Right renal cortex interstitium (tissue), 3 donors: ENCODE measurements around the gene PZP. TPM values are rescaled to one million over a fixed set of nuclear protein-coding genes. Genes with fewer than 3 reads are reported as not detected.
A peak's percentile ranks its signal among the peaks of the same experiment; 100 is the strongest.
"Not testable (repeated sequence)": the region's sequence is repeated elsewhere in the genome, so short reads cannot be mapped to it uniquely, and the experiment has no call there.

Experiments
- DNase-seq, 3 donors: peaks; one replicate each; pipeline ENCODE4 v3.0.0-alpha.2; 2013; ENCODE audit warnings: low read depth in 3 of 3, low spot score in 2 of 3
- polyA plus RNA-seq, 3 donors: library from polyadenylated mRNA; unstranded; fragments of 120-200 nt; gene quantifications; one replicate each; pipeline ENCODE4 v1.2.1, GENCODE V29; 2013; ENCODE audit not compliant: insufficient read length in 3 of 3

Gene PZP
- polyA plus RNA-seq, 3 donors: 0.47 to 0.68 (median 0.60) TPM

DNA sequence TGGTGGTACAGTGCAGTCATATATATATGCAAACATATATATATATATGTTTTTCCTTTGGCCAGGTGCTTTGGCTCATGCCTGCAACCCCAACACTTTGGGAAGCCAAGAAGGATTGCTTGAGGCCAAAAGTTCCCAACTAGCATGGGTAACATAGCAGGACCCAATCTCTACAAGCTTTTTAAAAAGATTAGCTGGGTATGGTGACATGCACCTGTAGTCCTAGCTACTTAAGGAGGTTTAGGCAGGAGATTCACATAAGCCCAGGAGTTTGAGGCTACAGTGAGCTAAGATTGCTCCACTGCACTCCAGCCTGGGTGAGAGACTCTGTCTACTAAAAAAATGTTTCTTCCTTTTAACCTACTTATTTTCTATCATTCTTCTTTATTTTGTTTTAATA, 10.2 kb downstream of the PZP start:
- no peak for DNase-seq

DNA sequence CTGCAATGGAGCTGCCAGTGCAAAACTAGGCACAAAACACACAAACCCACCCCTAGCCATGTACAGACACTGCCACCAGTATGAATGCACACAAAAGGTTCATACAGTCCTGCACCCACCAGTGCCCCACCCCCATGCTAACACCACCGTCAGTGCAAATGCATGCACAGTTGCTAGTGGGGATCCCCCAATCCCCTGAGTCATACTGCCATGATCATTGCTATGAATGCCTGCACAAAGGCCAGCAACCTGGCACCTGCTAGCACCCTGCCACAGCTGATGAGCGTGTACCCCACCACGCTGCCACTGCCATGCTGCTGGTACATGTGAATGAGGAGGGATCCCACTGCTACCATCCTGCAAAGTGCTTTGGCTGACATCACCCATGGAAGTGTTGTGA, 23.9 kb downstream of the PZP start:
- no peak for DNase-seq

DNA sequence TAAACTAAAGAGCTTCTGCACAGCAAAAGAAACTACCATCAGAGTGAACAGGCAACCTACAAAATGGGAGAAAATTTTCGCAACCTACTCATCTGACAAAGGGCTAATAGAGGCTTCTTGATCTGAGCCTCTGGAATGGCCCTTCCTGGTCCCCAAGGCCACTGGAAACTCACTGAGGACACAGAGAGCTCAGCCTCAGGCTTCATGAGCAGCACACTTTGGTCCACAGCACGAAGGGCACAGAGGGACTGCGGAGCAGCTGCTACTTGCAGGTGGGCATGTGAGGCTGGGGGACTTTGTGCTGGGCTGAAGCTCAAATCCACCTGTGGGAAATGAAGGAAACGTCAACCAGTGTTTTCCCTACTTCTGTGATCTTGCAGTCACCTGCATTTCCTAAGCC, 27.4 kb downstream of the PZP start:
- no peak for DNase-seq

DNA sequence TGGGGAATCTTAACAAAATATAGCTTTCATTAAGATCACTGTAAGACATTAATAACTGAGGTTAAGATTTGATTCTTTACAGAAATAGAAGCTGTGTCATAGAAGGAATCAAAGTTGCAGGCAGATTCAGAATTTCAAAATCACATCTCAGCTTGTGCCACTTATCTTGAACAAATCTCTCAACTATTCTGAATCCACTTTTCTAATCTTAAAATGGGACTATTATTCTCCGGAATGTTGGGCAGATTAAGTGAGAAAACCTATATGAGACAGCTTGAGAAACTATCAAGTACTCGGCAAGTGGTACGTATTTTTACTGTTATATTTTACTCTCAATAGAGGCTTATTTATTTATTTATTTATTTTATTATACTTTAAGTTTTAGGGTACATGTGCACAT, 28.4 kb downstream of the PZP start:
- no peak for DNase-seq

DNA sequence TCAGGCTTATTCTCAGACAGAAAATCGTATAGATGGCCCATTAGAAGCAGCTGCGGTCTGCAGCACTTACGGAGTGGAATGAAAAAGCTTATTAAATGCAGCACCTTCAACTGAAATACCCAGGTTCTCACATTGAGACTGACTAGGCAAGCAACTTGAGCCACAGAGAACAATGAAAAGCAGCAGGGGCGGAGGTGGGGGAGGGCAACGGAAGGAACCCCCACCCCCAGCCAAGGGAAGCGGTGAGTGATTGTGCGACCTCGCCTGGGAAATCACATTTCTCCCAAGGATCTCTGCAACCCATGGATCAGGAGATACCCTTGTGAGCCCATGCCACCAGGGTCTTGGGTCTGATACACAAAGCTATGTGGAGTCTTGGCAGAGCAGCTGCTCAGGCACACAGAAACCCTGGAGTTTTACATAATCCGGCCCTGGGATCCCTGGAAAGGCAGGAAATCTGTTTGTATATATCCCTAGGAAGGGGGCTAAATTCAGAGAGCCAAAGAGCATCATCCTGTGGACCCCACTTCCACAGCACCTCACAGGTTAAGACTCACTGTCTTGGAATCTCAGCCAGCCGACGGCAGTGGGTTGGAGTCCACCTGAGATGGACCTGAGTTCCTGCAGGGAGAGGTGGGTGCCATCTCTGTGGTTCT, 38.1 kb downstream of the PZP start:
- no peak for DNase-seq

DNA sequence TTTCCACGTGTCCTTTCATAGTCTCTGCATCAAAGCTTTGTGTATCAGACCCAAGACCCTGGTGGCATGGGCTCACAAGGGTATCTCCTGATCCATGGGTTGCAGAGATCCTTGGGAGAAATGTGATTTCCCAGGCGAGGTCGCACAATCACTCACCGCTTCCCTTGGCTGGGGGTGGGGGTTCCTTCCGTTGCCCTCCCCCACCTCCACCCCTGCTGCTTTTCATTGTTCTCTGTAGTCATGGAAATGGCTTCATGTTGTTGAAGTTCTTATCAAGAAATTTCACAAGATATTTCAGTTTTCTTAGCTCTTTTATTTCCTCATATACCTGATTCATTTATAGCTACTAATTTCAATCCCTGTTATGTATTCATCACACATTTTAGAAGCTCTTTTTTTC, 40.9 kb downstream of the PZP start:
- DNase-seq: not testable (repeated sequence)

DNA sequence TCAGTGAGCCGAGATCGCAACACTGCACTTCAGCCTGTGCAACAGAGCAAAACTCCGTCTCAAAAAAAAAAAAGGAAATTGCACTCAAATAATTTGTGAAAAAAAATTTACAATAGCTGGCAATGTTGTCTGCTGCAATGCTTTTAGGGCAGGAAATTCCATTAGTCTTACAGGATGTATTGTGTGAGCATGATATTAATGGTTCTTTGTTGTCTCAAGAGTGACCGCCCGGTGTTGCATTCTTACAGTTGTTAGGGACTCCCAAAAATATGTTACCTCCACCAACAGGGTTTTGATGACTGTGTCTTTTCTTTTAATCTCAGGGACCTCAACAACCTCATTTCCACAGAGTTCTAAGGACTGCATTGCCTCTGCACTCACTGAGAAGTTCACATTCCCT, 44.8 kb downstream of the PZP start:
- DNase-seq: peak in 1 of 3 donors; percentile 2

DNA sequence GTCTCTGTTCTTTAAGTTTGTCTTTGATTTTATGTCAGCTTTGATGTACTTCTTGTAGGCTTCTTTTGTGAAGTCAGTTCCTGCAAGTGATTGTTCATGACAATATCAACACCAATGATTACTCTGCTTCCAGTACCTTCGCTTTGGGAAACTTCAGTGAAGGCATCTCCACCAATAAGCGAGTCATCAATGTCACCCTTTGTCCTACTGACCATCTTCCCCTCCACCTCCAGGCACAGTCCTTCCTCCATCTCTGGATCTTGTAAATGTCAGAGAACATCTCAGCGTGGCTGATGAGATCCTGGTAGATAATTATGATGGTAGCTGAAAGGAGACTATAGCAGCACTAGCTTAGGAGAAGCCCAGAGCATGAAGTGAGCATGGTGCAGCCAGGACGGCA, 52.1 kb downstream of the PZP start:
- no peak for DNase-seq

DNA sequence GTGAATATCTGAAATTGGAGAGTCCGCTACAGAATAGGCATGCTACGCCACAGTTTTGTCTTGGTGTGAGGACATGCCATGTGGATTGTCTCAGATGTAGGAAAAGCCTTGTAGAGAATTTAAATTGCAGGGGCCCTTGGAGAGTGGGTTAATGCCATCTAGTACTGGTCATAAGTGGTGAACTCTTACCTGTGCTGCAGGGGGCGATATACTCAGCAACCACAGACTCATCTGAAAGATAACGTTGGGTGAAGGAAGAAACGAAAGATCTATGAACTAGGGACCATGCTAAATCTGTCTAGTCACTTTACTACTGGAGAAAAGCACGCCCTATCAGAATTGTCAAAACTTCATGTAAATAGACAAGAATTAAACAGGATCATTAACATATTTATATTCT, 58.8 kb downstream of the PZP start:
- DNase-seq: no peak

DNA sequence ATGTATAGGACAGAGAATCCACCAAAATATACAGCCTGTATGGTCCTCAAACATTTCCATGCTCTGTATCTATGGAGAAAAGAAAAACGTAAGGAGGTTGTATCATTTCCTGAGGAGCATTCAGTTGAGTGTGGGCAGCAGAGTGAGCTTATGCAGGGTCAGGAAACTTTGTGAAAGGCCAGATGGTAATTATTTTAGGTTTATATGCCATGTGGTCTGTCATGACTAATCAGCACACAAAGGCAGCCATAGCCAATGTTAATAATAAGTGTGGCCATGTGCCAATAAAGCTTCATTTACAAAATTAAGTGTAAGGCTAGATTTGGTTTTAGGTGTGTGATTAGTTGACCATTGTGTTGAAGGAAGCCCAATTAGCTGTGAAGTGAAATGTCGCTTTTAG, 59.3 kb downstream of the PZP start:
- DNase-seq: no peak

DNA sequence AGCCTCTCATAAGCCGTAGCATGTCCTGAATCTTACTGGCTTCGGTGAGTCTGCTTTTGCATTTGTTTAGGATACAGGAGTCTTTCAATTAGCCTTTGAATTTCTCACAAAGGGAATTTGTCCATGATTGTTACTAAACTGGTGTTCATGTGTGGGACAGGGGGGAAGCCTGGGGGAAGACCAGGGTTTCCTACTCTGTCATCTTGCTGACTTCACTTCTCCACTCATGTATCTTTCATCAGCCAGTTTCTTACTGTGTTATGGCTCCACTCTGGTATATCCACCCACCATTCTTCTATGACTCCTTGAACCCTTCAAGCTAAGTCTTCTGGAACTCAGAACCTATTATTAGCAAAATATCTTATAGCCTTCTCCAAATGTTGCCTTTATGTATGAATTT, 60.7 kb downstream of the PZP start:
- no peak for DNase-seq

DNA sequence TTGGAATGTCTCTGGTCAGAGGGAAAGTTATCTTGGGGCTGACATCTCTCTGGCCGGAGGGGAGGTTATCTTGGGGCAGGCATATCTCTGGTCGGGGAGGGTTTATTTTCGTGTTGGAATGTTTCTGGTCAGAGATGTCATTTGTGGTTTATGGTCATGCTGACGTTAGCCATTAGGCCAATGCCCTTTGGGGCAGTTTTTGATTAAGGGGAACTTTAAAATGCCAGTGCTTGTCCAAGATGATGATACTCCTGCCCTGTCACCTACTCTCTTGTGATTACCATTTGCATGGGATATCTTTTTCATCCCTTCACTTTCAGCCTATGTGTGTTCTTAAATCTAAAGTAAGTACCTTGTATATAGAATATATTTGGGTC, 63.5 kb downstream of the PZP start:
- no peak for DNase-seq

DNA sequence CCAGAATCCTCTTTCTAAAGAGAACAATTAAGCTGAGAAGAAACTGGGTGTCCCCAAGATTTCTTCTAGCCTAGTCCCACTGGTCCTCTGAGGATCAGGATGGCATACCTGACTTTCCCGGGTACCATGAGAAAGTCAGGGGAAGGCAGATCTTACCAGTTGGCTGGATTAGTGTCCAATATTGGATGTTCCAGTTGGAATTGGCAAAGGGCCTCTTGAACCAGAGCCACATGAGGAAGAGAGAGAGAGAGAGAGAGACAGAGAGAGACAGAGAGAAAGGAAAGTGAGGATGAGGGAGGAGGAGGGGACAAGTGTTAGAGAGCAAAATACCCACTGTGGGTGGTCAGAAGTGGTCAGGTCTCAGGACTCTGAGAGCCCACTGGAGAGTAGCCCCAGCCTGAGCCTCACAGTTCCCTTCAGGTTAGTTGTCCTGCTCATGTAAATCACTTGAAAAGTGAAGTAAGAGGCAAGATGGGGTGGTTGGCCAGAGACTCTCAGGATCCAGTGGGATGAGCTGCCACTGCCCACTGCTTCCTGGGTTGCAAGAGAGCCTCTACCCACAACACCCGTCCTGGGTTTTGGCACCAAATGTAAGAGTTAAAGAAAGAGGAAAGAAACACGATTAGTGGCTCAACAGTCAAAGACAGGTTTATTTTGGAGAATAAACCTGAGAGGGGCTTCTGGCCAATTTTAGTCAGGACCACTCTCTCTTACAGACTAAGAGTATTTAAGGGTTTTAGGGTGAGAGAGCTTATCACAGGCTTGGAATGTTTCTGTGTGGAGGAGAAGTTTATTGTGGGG, 64.1 kb downstream of the PZP start:
- DNase-seq: no peak

DNA sequence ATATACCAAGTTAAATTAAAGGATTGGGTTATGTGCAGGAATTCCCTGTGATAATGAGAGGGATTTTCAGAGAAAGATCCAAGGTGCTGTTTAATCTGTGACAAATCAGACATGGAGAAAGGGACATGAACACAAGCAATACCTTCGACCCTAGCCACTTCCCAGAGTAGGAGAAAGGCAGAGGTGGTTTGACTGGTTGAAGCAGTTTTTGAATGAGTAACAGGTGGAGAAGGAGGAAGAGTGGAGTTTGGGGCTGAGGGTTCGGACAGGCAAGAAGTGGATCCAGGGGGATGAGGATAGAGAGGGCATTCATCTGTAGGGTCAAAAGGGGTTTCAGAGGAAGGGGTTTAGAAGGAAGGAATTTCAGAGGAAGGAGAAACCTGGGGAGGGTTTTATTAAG, 65.1 kb downstream of the PZP start:
- DNase-seq: no peak

DNA sequence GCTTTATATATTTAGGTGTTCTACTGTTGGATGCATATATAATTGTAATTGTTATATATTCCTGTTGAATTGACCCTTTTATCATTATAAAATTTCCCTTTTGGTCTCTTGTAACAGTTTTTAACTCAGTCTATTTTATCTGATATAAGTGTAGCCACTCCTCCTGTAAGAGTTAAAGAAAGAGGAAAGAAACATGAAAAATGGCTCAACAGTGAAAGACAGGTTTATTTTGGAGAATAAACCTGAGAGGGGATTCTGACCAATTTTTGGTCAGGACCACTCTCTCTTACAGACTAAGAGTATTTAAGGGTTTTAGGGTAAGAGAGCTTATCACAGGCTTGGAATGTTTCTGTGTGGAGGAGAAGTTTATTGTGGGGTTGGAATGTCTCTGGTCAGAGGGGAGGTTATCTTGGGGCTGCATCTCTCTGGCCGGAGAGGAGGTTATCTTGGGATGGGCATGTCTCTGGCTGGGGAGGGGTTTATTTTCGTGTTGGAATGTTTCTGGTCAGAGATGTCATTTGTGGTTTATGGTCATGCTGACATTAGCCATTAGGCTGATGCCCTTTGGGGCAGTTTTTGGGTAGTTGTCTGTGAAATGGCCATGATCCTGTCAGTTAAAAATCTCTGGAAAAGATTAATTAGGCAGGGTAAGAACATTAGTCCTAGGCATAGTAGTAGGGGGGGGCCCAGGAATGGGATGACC, 68.5 kb downstream of the PZP start:
- not testable (repeated sequence) for DNase-seq

DNA sequence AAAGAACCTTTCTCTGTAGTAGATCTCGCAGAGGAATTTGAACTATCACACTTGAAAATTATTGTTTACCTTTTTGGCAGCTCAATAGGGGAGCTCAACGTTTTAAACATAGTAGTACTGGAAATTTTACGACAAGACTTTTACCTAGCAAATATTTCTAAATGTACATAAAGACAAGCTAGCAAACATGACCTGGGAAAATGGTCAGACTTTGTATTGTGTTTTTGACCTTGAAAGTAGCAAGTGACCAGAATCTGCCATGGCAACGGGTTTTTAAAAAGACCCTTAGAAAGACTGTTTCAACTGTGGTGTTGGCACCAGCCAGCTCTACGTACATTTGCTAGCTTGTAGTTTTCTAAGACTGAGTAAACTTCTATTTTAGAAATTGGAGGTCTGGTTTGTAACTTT, 72.3 kb downstream of the PZP start:
- DNase-seq: no peak

DNA sequence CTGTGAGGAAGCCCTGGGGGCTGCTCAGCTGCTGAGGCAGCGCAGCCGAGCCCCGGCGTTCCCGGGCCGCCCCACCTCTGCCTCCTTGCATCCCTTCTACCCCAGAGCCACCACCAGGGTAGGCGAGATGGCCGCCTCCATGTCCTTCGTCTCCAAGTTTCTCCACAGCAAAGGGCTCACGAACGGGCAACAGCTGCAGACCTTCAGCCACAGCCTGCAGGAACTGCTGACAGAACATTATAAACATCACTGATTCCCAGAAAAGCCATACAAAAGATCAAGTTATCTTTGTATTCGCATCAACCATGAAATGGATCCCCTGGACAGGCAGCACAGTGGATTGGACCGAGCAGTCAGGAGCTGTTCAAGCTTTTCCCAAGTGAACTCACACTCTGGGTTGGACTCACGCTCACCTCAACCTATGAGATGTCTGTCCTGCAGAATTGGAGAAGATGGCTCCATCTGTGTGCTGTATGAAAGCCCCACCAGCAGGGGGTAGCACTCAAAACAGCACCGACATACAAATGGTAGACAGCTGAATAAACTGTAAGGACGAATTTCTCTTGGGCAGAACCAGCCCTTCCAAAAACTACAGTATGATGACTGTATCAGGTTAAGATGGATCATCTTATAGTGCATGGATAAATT, 73.1 kb downstream of the PZP start:
- DNase-seq: no peak

DNA sequence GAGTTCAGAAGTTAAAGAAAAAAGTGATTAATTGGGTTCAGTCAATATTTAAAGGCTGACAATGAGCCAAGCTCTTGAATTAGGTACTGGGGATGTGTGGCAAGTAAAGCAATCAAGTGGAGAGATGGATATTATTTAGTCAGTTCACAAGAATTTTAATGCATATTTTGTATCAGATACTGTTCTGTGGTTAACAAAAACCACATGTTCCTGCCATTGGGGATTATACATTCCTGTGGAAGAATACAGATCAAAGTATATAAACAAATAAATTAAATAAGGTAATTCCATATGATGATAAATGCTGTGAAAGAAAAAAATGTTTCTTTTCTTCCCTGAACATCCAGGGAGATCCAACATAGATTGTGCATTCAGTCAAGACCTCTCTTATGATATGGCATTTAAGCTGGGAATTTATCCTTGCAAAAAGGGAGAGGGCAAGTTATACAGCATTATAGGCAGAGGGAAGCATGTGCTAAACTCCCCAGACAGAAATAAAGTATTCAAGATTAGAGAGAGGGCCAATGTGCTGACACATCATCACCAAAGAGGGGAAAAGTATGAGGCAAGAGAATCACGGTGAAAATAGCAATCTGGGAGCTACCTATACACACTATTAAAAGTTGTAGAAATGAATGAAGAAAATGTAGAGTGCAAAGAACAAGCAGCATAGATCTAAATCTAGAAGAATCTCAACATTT, 74.8 kb downstream of the PZP start:
- no peak for DNase-seq

DNA sequence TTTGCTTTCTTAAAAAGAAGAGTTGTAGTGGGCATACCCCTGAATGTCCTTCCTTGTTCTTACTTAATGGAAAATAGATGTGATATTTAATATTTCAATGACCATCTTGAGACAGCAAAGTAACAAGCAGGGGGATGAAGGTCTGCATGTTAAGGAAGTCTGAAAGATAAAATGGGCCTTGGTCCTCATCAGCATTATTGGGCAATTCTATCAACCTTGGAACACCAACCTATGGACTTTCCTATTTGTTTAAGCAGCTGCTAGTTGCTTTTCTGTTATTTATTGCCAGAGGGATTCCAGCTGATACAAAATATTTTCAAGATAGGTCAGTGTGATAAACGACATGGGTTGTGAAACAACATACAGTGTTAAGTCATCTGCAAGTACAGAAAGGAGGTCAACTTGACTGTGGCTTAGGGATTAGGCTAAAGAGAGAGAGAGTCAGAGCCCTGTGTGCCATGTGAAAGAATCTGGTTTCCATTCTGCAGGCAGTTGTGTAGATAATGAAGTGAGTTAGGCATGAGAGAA, 76.1 kb downstream of the PZP start:
- DNase-seq: no peak

DNA sequence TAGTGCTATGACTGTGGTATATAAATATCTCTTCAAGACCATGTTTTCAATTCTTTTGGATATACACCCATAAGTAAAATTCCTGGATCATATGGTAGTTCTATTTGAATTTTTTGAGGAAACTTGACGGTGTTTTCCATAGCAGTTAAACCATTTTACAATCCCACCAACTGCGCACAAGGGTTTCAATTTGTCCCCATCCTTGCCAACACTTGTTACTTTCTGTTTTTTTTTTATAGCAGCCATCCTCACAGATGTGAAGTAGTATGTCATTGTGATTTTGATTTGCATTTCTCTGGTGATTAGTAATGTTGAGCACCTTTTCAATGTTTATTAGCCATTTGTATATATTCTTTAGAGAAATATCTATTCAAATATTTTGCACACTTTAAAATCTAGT, 78.0 kb downstream of the PZP start:
- no peak for DNase-seq
